Retinal pigment epithelial cell (primary cell): ENCODE results near the gene FRMD3.

Experiments used
- DNase-seq: peaks from one replicate; pipeline ENCODE4 v3.0.0-alpha.2; 2010; ENCODE audit warnings: low read depth
- H3K4me3 ChIP-seq: 2 replicates; pipeline ENCODE4 v1.5.1; 2011; ENCODE audit warnings: mild to moderate bottlenecking, low read length, control low read depth, moderate library complexity
- CTCF ChIP-seq: conservative IDR thresholded peaks from 2 replicates; pipeline ENCODE4 v1.5.1; 2011; ENCODE audit warnings: low read depth, low read length, control low read depth, inconsistent platforms

The FRMD3 gene

GRCh38 chr9:83570359-83570758 is 32.2 kb upstream of the FRMD3 start:
- DNase-seq, result no peak
- H3K4me3 ChIP-seq, result no peak overlapping the region
- no peak for TF ChIP-seq CTCF

GRCh38 chr9:83569326-83569725 is 31.1 kb upstream of the FRMD3 start:
- no peak overlapping the region for H3K4me3 ChIP-seq
- DNase-seq, result no peak
- TF ChIP-seq CTCF, result no peak

GRCh38 chr9:83563360-83563759 is 25.2 kb upstream of the FRMD3 start:
- TF ChIP-seq CTCF, result no peak
- no peak overlapping the region for H3K4me3 ChIP-seq
- no peak for DNase-seq

GRCh38 chr9:83560169-83560826 is 22.1 kb upstream of the FRMD3 start:
- DNase-seq, result no peak
- no peak for TF ChIP-seq CTCF
- H3K4me3 ChIP-seq, result no peak overlapping the region

- TF ChIP-seq CTCF, result no peak
- DNase-seq, result no peak
- H3K4me3 ChIP-seq, result no peak overlapping the region
These were observed 19.6 kb upstream of the FRMD3 start for GRCh38 chr9:83557771-83558170.

GRCh38 chr9:83557317-83557716 is 19.1 kb upstream of the FRMD3 start:
- H3K4me3 ChIP-seq, result no peak overlapping the region
- TF ChIP-seq CTCF, result no peak
- no peak for DNase-seq

GRCh38 chr9:83554278-83554677 is 16.1 kb upstream of the FRMD3 start:
- H3K4me3 ChIP-seq, result no peak overlapping the region
- DNase-seq, result no peak
- TF ChIP-seq CTCF, result no peak
